HepG2 (cell line): ENCODE data around the gene SNRPD3. TPM values are rescaled to one million over a fixed set of nuclear protein-coding genes. Genes with fewer than 3 reads are reported as not detected.

ENCODE experiments used
- ATF3 ChIP-seq: sonication (generic); formaldehyde crosslinking; IDR thresholded peaks from 2 replicates; pipeline ENCODE4 v1.4.0; 2020; ENCODE audit warnings: missing genetic modification reagents
- ATRX ChIP-seq: sonication (generic); formaldehyde crosslinking; IDR thresholded peaks from 2 replicates; pipeline ENCODE4 v1.4.0; 2020; ENCODE audit warnings: missing genetic modification reagents, borderline replicate concordance
- CBX2 ChIP-seq, 2 experiments: fragments of 200-600 bp in 1 of 2; sonication (generic); formaldehyde crosslinking in 1 of 2; IDR thresholded peaks; 2 replicates each; pipeline versions ENCODE4 v1.7.0 to v1.8.1; 2018 to 2022; ENCODE audit warnings: low read depth in 2 of 2, low read length in 1 of 2, mild to moderate bottlenecking in 1 of 2, missing genetic modification reagents in 1 of 2
- CBX5 ChIP-seq: sonication (generic); formaldehyde crosslinking; IDR thresholded peaks from 2 replicates; pipeline ENCODE4 v1.4.0; 2020; ENCODE audit warnings: missing genetic modification reagents, borderline replicate concordance
- CEBPG ChIP-seq: IDR thresholded peaks from 2 replicates; pipeline ENCODE4 v1.6.1; 2016
- GATAD2A ChIP-seq: IDR thresholded peaks from 2 replicates; pipeline ENCODE4 v1.6.1; 2016
- KLF6 ChIP-seq: IDR thresholded peaks from 2 replicates; pipeline ENCODE4 v1.8.0; 2016; ENCODE audit warnings: missing biosample characterization, missing genetic modification reagents
- MYC ChIP-seq: sonication (generic); formaldehyde crosslinking; IDR thresholded peaks from 2 replicates; pipeline ENCODE4 v1.9.0; 2021; ENCODE audit warnings: missing genetic modification reagents, borderline replicate concordance
- NFATC3 ChIP-seq: sonication (generic); formaldehyde crosslinking; IDR thresholded peaks from 2 replicates; pipeline ENCODE4 v1.5.1; 2020; ENCODE audit warnings: mild to moderate bottlenecking, missing genetic modification reagents
- NFKBIZ ChIP-seq: IDR thresholded peaks from 2 replicates; pipeline ENCODE4 v1.6.1; 2018; ENCODE audit warnings: missing genetic modification reagents, missing compliant biosample characterization
- NR2F1 ChIP-seq, 2 experiments: fragments of 450-650 bp in 1 of 2; formaldehyde crosslinking in 1 of 2; IDR thresholded peaks; 2 replicates each; pipeline versions ENCODE4 v1.5.0 to v1.6.1; 2016 to 2020; ENCODE audit warnings: mild to moderate bottlenecking in 1 of 2, missing compliant biosample characterization in 1 of 2, missing genetic modification reagents in 1 of 2, moderate library complexity in 1 of 2
- PHF5A ChIP-seq: IDR thresholded peaks from one replicate; pipeline ENCODE4 v1.6.1; 2018; ENCODE audit warnings: low read depth, missing genetic modification reagents; ENCODE audit not compliant: unreplicated experiment
- PITX1 ChIP-seq: sonication (generic); formaldehyde crosslinking; IDR thresholded peaks from 2 replicates; pipeline ENCODE4 v1.5.1; 2020; ENCODE audit warnings: mild to moderate bottlenecking, missing genetic modification reagents
- RAD21 ChIP-seq: fragments of 450-650 bp; formaldehyde crosslinking; IDR thresholded peaks from 2 replicates; pipeline ENCODE4 v1.5.0; 2020; ENCODE audit warnings: mild to moderate bottlenecking
- SIN3B ChIP-seq: fragments of 150-350 bp; IDR thresholded peaks from 2 replicates; pipeline ENCODE4 v1.6.1; 2014; ENCODE audit warnings: low read length
- SMARCC2 ChIP-seq: fragments of 450-650 bp; IDR thresholded peaks from 2 replicates; pipeline ENCODE4 v1.6.1; 2017; ENCODE audit warnings: antibody characterized with exemption, mild to moderate bottlenecking
- TRIM24 ChIP-seq: sonication (generic); formaldehyde crosslinking; IDR thresholded peaks from 2 replicates; pipeline ENCODE4 v1.8.0; 2022; ENCODE audit warnings: mild to moderate bottlenecking, missing genetic modification reagents
- YEATS2 ChIP-seq: sonication (generic); formaldehyde crosslinking; IDR thresholded peaks from 2 replicates; pipeline ENCODE4 v1.4.0; 2020; ENCODE audit warnings: missing genetic modification reagents, borderline replicate concordance
- ZC3H4 ChIP-seq: sonication (generic); formaldehyde crosslinking; IDR thresholded peaks from 2 replicates; pipeline ENCODE4 v1.4.0; 2020; ENCODE audit warnings: missing genetic modification reagents, borderline replicate concordance
- ZFP41 ChIP-seq: sonication (generic); formaldehyde crosslinking; IDR thresholded peaks from 2 replicates; pipeline ENCODE4 v1.4.0; 2020; ENCODE audit warnings: mild to moderate bottlenecking, missing genetic modification reagents, borderline replicate concordance
- ZNF205 ChIP-seq: IDR thresholded peaks from 2 replicates; pipeline ENCODE4 v1.6.1; 2018; ENCODE audit warnings: missing biosample characterization, missing genetic modification reagents
- ZNF224 ChIP-seq: sonication (generic); formaldehyde crosslinking; IDR thresholded peaks from 2 replicates; pipeline ENCODE4 v1.5.0; 2020; ENCODE audit warnings: mild to moderate bottlenecking, missing genetic modification reagents
- ZNF234 ChIP-seq: sonication (generic); formaldehyde crosslinking; conservative IDR thresholded peaks from 2 replicates; pipeline ENCODE4 v1.5.1; 2020; ENCODE audit warnings: mild to moderate bottlenecking, missing genetic modification reagents
- ZNF253 ChIP-seq: sonication (generic); formaldehyde crosslinking; IDR thresholded peaks from 2 replicates; pipeline ENCODE4 v1.8.0; 2022; ENCODE audit warnings: mild to moderate bottlenecking, missing genetic modification reagents, borderline replicate concordance
- ZNF30 ChIP-seq: sonication (generic); formaldehyde crosslinking; IDR thresholded peaks from 2 replicates; pipeline ENCODE4 v1.5.0; 2020; ENCODE audit warnings: mild to moderate bottlenecking, missing genetic modification reagents
- ZNF432 ChIP-seq: sonication (generic); formaldehyde crosslinking; IDR thresholded peaks from 2 replicates; pipeline ENCODE4 v1.5.0; 2020; ENCODE audit warnings: missing genetic modification reagents, mild to moderate bottlenecking, borderline replicate concordance
- ZNF512B ChIP-seq: sonication (generic); formaldehyde crosslinking; IDR thresholded peaks from 2 replicates; pipeline ENCODE4 v1.5.1; 2020; ENCODE audit warnings: missing genetic modification reagents, mild to moderate bottlenecking, borderline replicate concordance
- ZNF562 ChIP-seq: sonication (generic); formaldehyde crosslinking; IDR thresholded peaks from 2 replicates; pipeline ENCODE4 v1.8.0; 2022; ENCODE audit warnings: missing genetic modification reagents, borderline replicate concordance
- ZNF607 ChIP-seq: sonication (generic); formaldehyde crosslinking; IDR thresholded peaks from 2 replicates; pipeline ENCODE4 v1.5.1; 2020; ENCODE audit warnings: missing genetic modification reagents, mild to moderate bottlenecking, borderline replicate concordance
- polyA plus RNA-seq, 8 experiments: library from polyadenylated mRNA; depleted of rRNA in 3 of 8; stranded (reverse) in 7 of 8; unstranded in 1 of 8; fragments of >200 nt; fragmentation: Illumina TruSeq in 4 of 8; extraction: Trizol in 4 of 8; gene quantifications; 2 replicates each; pipeline versions ENCODE4 v1.2.1 to v1.2.3, GENCODE V29; 2011 to 2016; ENCODE audit warnings: low read depth in 4 of 8, missing spikeins in 1 of 8, mixed read lengths in 1 of 8; ENCODE audit not compliant: insufficient read depth in 1 of 8
- total RNA-seq, 5 experiments: library from RNA; depleted of rRNA; stranded (reverse); fragments of >200 nt; fragmentation: Illumina TruSeq; extraction: Trizol; gene quantifications; 2 replicates each; pipeline ENCODE4 v1.2.3, GENCODE V29; 2016; ENCODE audit warnings: low read depth in 1 of 5

SNRPD3 gene
- total and polyA plus RNA-seq, 2 of the 13 experiments (the other 11 are each of a cell fraction or from before 2014, with no cell fraction given): 110 to 209 TPM

GRCh38 chr22:24514241-24515026, 41.4 kb upstream of the SNRPD3 start (continued):
- TF ChIP-seq NFATC3 (CRISPR knock-in tag) (peak; percentile 82; the same call in 1 of the 2 replicates), KLF6 (CRISPR knock-in tag) (peak; percentile 97), SMARCC2 (no peak), ZNF224 (peak; percentile 87; the same call in 1 of the 2 replicates), ZNF607 (CRISPR knock-in tag) (peak; percentile 99), ZNF432 (CRISPR knock-in tag) (no peak), ATF3 (CRISPR knock-in tag) (peak; percentile 67; the same call in 1 of the 2 replicates), RAD21 (no peak), ZNF234 (0 out of 2 replicates have a peak, but pooled peaks have one; percentile 27), ATRX (CRISPR knock-in tag) (no peak), ZNF512B (CRISPR knock-in tag) (peak; percentile 93), ZNF30 (CRISPR knock-in tag) (peak; percentile 92; the same call in 1 of the 2 replicates), CBX5 (peak; percentile 98; the same call in 1 of the 2 replicates), ZFP41 (CRISPR knock-in tag) (no peak), SIN3B (no peak), CBX2 (IDR thresholded peaks at IDR 0.05; ENCODE audit: low read depth, low read length) (no peak), CBX2 (CRISPR knock-in tag; IDR thresholded peaks at IDR 0.05; ENCODE audit: low read depth) (no peak), YEATS2 (peak; percentile 83; the same call in 1 of the 2 replicates), MYC (peak; percentile 95), ZNF562 (no peak), CEBPG (peak; percentile 60), NR2F1 (CRISPR knock-in tag; IDR thresholded peaks at IDR 0.05) (no peak; a peak in 1 of 4 replicates), ZNF205 (peak; percentile 92), PITX1 (CRISPR knock-in tag) (peak; percentile 100), PHF5A (CRISPR knock-in tag) (no peak), GATAD2A (CRISPR knock-in tag) (peak; percentile 98), ZNF253 (peak; percentile 73; the same call in 1 of the 2 replicates), NFKBIZ (CRISPR knock-in tag) (peak; percentile 97), ZC3H4 (CRISPR knock-in tag) (no peak), TRIM24 (CRISPR knock-in tag) (0 out of 2 replicates have a peak, but pooled peaks have one; percentile 60)
